DOHH2 (cell line): ENCODE measurements around the gene RIMBP2.

Experiments used
- H3F3A ChIP-seq: fragments of 200-600 bp; sonication (generic), shearing (Covaris generic); 2 replicates; pipeline ENCODE4 v1.6.0; 2016; ENCODE audit warnings: antibody characterized with exemption, mild to moderate bottlenecking; ENCODE audit not compliant: control insufficient read depth, insufficient read depth
- H3K27ac ChIP-seq: fragments of 200-600 bp; sonication (generic); 2 replicates; pipeline ENCODE4 v1.5.1; 2014; ENCODE audit warnings: low read depth, mild to moderate bottlenecking, low read length, moderate library complexity
- H3K27me3 ChIP-seq: fragments of 200-600 bp; sonication (generic); 2 replicates; pipeline ENCODE4 v1.6.1; 2014; ENCODE audit warnings: mild to moderate bottlenecking, low read length, mixed read lengths; ENCODE audit not compliant: control insufficient read depth
- H3K36me3 ChIP-seq: fragments of 200-600 bp; sonication (generic); 2 replicates; pipeline ENCODE4 v1.6.1; 2014; ENCODE audit warnings: mild to moderate bottlenecking, low read length, moderate library complexity, mixed read lengths; ENCODE audit not compliant: control insufficient read depth
- H3K4me1 ChIP-seq: fragments of 200-600 bp; sonication (generic); 2 replicates; pipeline ENCODE4 v1.6.1; 2014; ENCODE audit warnings: mild to moderate bottlenecking, low read length, mixed read lengths; ENCODE audit not compliant: control insufficient read depth
- H3K4me2 ChIP-seq: fragments of 200-600 bp; sonication (generic); 2 replicates; pipeline ENCODE4 v1.6.0; 2014; ENCODE audit warnings: mild to moderate bottlenecking, low read length, moderate library complexity
- H3K4me3 ChIP-seq: fragments of 200-600 bp; sonication (generic); 2 replicates; pipeline ENCODE4 v1.5.1; 2014; ENCODE audit warnings: mild to moderate bottlenecking, low read length, mixed read lengths
- H3K79me2 ChIP-seq: fragments of 200-600 bp; sonication (generic); 2 replicates; pipeline ENCODE4 v1.6.1; 2014; ENCODE audit warnings: mild to moderate bottlenecking, low read length, mixed read lengths; ENCODE audit not compliant: control insufficient read depth
- H3K9me2 ChIP-seq: fragments of 200-600 bp; sonication (generic); replicated peaks from 2 replicates; pipeline ENCODE4 v1.6.1; 2014; ENCODE audit warnings: mild to moderate bottlenecking, low read length, mixed read lengths; ENCODE audit not compliant: control insufficient read depth
- H3K9me3 ChIP-seq: fragments of 200-600 bp; sonication (generic); 2 replicates; pipeline ENCODE4 v1.6.1; 2014; ENCODE audit warnings: antibody characterized with exemption, low read length, mixed read lengths; ENCODE audit not compliant: control insufficient read depth, insufficient read depth
- H4K20me1 ChIP-seq: fragments of 200-600 bp; sonication (generic); 2 replicates; pipeline ENCODE4 v1.6.0; 2014; ENCODE audit warnings: low read depth, mild to moderate bottlenecking, antibody characterized with exemption, low read length, moderate library complexity; ENCODE audit not compliant: control insufficient read depth, insufficient read depth
- EZH2phosphoT487 ChIP-seq: fragments of 200-600 bp; sonication (generic); IDR thresholded peaks from 2 replicates; pipeline ENCODE4 v1.6.1; 2017; ENCODE audit warnings: borderline replicate concordance, mild to moderate bottlenecking, antibody characterized with exemption, low read length, moderate library complexity, mixed read lengths
- TF ChIP-seq, protein P1 (sequence below): fragments of 200-600 bp; sonication (generic); IDR thresholded peaks from one replicate; pipeline ENCODE4 v1.5.1; 2014; ENCODE audit warnings: antibody characterized with exemption, mild to moderate bottlenecking, low read depth, low read length; ENCODE audit not compliant: poor library complexity, severe bottlenecking

RIMBP2 gene

DNA sequence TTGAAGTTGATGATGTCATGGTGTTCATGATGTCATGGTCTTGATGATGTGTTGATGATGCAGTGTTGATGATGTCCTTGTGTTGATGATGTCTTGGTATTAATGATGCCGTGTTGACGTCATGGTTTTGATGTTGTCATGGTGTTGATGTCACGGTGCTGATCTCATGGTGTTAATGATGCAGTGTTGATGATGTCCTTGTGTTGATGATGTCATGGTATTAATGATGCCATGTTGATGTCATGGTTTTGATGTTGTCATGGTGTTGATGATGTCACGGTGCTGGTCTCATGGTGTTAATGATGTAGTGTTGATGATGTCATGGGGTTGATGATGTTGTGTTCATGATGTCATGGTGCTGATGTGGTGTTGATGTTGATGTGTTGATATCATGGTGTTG lies 48.0 kb upstream of the RIMBP2 start:
- Histone ChIP-seq H3K27ac (no peak overlapping the region), H3K36me3 (no peaks in the 10 kb centered on the region), H3F3A (peaks cover 6% of the 10 kb centered on the region), H3K79me2 (no peaks in the 10 kb centered on the region), H3K4me3 (no peak overlapping the region), H3K4me1 (peaks cover 13% of the 10 kb centered on the region), H4K20me1 (no peaks in the 10 kb centered on the region), H3K27me3 (peaks cover 10% of the 10 kb centered on the region; the same call in 1 of the 2 replicates), H3K4me2 (no peak overlapping the region), H3K9me3 (peaks cover 18% of the 10 kb centered on the region), H3K9me2 (no peaks in the 10 kb centered on the region)
- TF ChIP-seq EZH2phosphoT487: no peak
- TF ChIP-seq, protein P1, sequence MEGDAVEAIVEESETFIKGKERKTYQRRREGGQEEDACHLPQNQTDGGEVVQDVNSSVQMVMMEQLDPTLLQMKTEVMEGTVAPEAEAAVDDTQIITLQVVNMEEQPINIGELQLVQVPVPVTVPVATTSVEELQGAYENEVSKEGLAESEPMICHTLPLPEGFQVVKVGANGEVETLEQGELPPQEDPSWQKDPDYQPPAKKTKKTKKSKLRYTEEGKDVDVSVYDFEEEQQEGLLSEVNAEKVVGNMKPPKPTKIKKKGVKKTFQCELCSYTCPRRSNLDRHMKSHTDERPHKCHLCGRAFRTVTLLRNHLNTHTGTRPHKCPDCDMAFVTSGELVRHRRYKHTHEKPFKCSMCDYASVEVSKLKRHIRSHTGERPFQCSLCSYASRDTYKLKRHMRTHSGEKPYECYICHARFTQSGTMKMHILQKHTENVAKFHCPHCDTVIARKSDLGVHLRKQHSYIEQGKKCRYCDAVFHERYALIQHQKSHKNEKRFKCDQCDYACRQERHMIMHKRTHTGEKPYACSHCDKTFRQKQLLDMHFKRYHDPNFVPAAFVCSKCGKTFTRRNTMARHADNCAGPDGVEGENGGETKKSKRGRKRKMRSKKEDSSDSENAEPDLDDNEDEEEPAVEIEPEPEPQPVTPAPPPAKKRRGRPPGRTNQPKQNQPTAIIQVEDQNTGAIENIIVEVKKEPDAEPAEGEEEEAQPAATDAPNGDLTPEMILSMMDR: no peak

DNA sequence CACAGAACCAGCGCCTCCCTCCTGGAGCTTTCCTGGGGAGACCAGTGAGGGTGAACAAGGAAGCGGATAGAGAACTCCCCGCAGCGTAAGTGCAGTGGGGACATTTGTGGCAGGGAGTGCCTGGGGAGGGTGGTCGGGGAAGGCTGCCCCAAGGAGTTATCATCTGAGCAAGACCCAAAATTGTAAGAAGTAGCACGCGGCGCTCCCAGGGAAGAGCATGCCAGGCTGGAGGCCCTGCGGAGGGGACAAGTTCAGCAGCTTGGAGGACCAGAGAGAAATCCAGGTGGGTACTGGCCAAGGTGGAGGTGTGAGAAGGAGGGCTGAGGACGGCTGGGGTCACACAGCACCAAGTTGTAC lies 46.2 kb upstream of the RIMBP2 start:
- Histone ChIP-seq H3K4me2 (peak overlapping the region; percentile 87), H3F3A (peaks cover 6% of the 10 kb centered on the region), H3K27me3 (no peaks in the 10 kb centered on the region), H3K36me3 (no peaks in the 10 kb centered on the region), H3K9me3 (peaks cover 18% of the 10 kb centered on the region), H3K79me2 (no peaks in the 10 kb centered on the region), H3K9me2 (no peaks in the 10 kb centered on the region), H3K4me1 (peaks cover 13% of the 10 kb centered on the region), H3K4me3 (peak overlapping the region; percentile 68), H3K27ac (no peak overlapping the region), H4K20me1 (no peaks in the 10 kb centered on the region)
- no peak for TF ChIP-seq EZH2phosphoT487
- TF ChIP-seq, protein P1: no peak

- no peaks in the 10 kb centered on the region for H3K27me3 ChIP-seq
- peak overlapping the region; percentile 68 for H3K4me3 ChIP-seq
- peaks cover 13% of the 10 kb centered on the region for H3K4me1 ChIP-seq
- H3K9me2 ChIP-seq: no peaks in the 10 kb centered on the region
- H3K27ac ChIP-seq: no peak overlapping the region
- peaks cover 18% of the 10 kb centered on the region for H3K9me3 ChIP-seq
- H4K20me1 ChIP-seq: no peaks in the 10 kb centered on the region
- no peak for TF ChIP-seq EZH2phosphoT487
- TF ChIP-seq, protein P1: peak; percentile 78
- peak overlapping the region; percentile 87 for H3K4me2 ChIP-seq
- H3K36me3 ChIP-seq: no peaks in the 10 kb centered on the region
- H3K79me2 ChIP-seq: no peaks in the 10 kb centered on the region
- H3F3A ChIP-seq: peaks cover 6% of the 10 kb centered on the region
These were observed 45.6 kb upstream of the RIMBP2 start for GRCh38 chr12:130761537-130762318.
